K562 (cell line): ENCODE results near the gene CARD8.

Source experiments
- ARHGAP35 ChIP-seq: fragments of 450-650 bp; IDR thresholded peaks from 2 replicates; pipeline ENCODE4 v1.6.1; 2018; ENCODE audit not compliant: partially characterized antibody
- CBFB ChIP-seq: sonication (generic); formaldehyde crosslinking; IDR thresholded peaks from 2 replicates; pipeline ENCODE4 v1.4.0; 2020; ENCODE audit warnings: mild to moderate bottlenecking, missing genetic modification reagents
- CTCF ChIP-seq, 3 experiments: IDR thresholded peaks in 2 of 3; conservative IDR thresholded peaks in 1 of 3; 2 replicates each; pipeline ENCODE4 v1.5.1; 2011 to 2012; ENCODE audit warnings: low read length in 3 of 3, mild to moderate bottlenecking in 3 of 3, control low read depth in 2 of 3, improper control_type of control experiment in 1 of 3, inconsistent platforms in 1 of 3, low read depth in 1 of 3, mixed read lengths in 1 of 3, moderate library complexity in 1 of 3; ENCODE audit not compliant: insufficient read depth in 2 of 3
- FOXP1 ChIP-seq: sonication (generic); formaldehyde crosslinking; IDR thresholded peaks from 2 replicates; pipeline ENCODE4 v1.8.0; 2022; ENCODE audit warnings: mild to moderate bottlenecking, missing genetic modification reagents
- HDAC6 ChIP-seq: IDR thresholded peaks from 2 replicates; pipeline ENCODE4 v1.6.1; 2012; ENCODE audit warnings: low read depth, mild to moderate bottlenecking, control low read depth, inconsistent platforms, low read length, moderate library complexity
- KAT2B ChIP-seq: IDR thresholded peaks from one replicate; pipeline ENCODE4 v1.6.1; 2012; ENCODE audit warnings: low read depth, mild to moderate bottlenecking, control low read depth, inconsistent platforms, low read length, moderate library complexity
- NFYB ChIP-seq: IDR thresholded peaks from 2 replicates; pipeline ENCODE4 v1.6.1; 2011; ENCODE audit warnings: mild to moderate bottlenecking, moderate library complexity; ENCODE audit not compliant: insufficient read length; ENCODE audit errors: extremely low read depth
- PHB2 ChIP-seq: fragments of 450-650 bp; IDR thresholded peaks from 2 replicates; pipeline ENCODE4 v1.6.1; 2017; ENCODE audit warnings: low read depth
- SIN3A ChIP-seq, 2 experiments: fragments of 150-350 bp in 1 of 2; IDR thresholded peaks; 2 replicates each; pipeline ENCODE4 v1.6.1; 2011 to 2016; ENCODE audit warnings: borderline replicate concordance in 2 of 2, low read depth in 2 of 2, low read length in 2 of 2, mild to moderate bottlenecking in 2 of 2, moderate library complexity in 2 of 2; ENCODE audit not compliant: control insufficient read depth in 1 of 2
- USF1 ChIP-seq: sonication (generic); formaldehyde crosslinking; IDR thresholded peaks from 2 replicates; pipeline ENCODE4 v1.9.0; 2022; ENCODE audit warnings: mild to moderate bottlenecking, missing genetic modification reagents
- ZKSCAN3 ChIP-seq: fragments of 250-450 bp; sonication (Bioruptor Pico); IDR thresholded peaks from 2 replicates; pipeline ENCODE4 v1.4.0; 2020

GRCh38 chr19:48292798-48293197 is 37.1 kb upstream of the CARD8 start:
- TF ChIP-seq CBFB (CRISPR knock-in tag) (no peak), ZKSCAN3 (CRISPR knock-in tag) (no peak), KAT2B (no peak), ARHGAP35 (no peak), NFYB (no peak), CTCF (IDR thresholded peaks at IDR 0.05 in 2 of 3, conservative IDR thresholded peaks at IDR 0.05 in 1 of 3; ENCODE audit: insufficient read depth in 2 of 3, low read depth in 1 of 3, low read length in 3 of 3) (no peak), USF1 (CRISPR knock-in tag) (no peak), FOXP1 (CRISPR knock-in tag) (no peak), PHB2 (no peak), HDAC6 (no peak), SIN3A (IDR thresholded peaks at IDR 0.05; ENCODE audit: borderline replicate concordance in 2 of 2, control insufficient read depth in 1 of 2, low read depth in 2 of 2, low read length in 2 of 2) (no peak)
